ENCODE results near the gene MYOF.

Gene MYOF

DNA sequence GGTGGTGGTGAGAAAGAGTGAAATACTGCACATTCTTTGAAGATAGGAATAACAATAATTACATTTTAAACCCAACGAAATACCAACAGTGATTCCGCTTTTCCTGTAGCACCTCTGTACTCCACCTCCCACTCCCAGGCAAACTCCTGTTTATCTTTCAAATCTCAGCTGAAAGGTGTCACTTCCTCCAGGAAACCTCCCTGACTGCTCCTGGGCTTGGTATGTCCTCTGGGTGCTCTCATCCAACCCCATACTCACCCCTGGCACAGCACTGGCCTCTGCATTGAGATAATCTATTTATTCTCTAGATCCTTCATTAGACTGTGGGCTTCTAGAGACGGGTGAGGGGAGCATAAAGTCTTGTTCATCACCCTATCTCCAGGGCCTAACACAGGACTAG is 148.0 kb downstream of the MYOF start:
- no peak for DNase-seq
- Histone ChIP-seq H2BK120ac (ENCODE audit: low read depth, low read length) (no peak overlapping the region), H2BK5ac (ENCODE audit: low read depth, low read length, poor library complexity, severe bottlenecking) (no peak overlapping the region), H3K9me3 (ENCODE audit: control insufficient read depth, low read length) (no peaks in the 10 kb centered on the region), H4K91ac (ENCODE audit: low read length) (no peak overlapping the region), H3K14ac (ENCODE audit: low read length in 2 of 2) (no peak overlapping the region), H2AFZ (ENCODE audit: low read depth, low read length) (no peak overlapping the region), H3K79me1 (replicated peaks; ENCODE audit: low read length, poor library complexity, severe bottlenecking) (peaks cover 24% of the 10 kb centered on the region), H3K4me1 (ENCODE audit: control insufficient read depth, insufficient read depth, low read depth, low read length) (peaks cover 4% of the 10 kb centered on the region), H2BK15ac (ENCODE audit: low read depth, poor library complexity, severe bottlenecking) (no peak overlapping the region), H2AK5ac (ENCODE audit: low read length, severe bottlenecking) (no peak overlapping the region), H4K8ac (ENCODE audit: low read length) (no peak overlapping the region), H3K4me2 (ENCODE audit: low read length, poor library complexity, severe bottlenecking) (no peak overlapping the region), H3K23ac (ENCODE audit: low read length in 2 of 2) (no peak overlapping the region), H3K9ac (ENCODE audit: low read length) (no peak overlapping the region), H3K27ac (ENCODE audit: low read length, poor library complexity, severe bottlenecking) (no peak overlapping the region), H3K18ac (ENCODE audit: low read depth in 1 of 2, low read length in 2 of 2) (no peak overlapping the region), H3K27me3 (ENCODE audit: control insufficient read depth in 1 of 2, insufficient read depth in 1 of 2, low read length in 2 of 2) (no peaks in the 10 kb centered on the region), H3K4me3 (ENCODE audit: insufficient read depth in 1 of 2, low read depth in 1 of 2, low read length in 2 of 2) (no peak overlapping the region), H2BK12ac (ENCODE audit: low read length in 2 of 2) (no peak overlapping the region), H3K4ac (ENCODE audit: low read depth in 1 of 2, low read length in 2 of 2) (no peak overlapping the region), H3K36me3 (ENCODE audit: control insufficient read depth in 1 of 2, insufficient read depth in 2 of 2, low read depth in 1 of 2, low read length in 2 of 2) (peaks cover 64 to 97% of the 10 kb centered on the region in 2 experiments)
- 78% methylated on average over 3 of the region's 3 CpGs for WGBS

DNA sequence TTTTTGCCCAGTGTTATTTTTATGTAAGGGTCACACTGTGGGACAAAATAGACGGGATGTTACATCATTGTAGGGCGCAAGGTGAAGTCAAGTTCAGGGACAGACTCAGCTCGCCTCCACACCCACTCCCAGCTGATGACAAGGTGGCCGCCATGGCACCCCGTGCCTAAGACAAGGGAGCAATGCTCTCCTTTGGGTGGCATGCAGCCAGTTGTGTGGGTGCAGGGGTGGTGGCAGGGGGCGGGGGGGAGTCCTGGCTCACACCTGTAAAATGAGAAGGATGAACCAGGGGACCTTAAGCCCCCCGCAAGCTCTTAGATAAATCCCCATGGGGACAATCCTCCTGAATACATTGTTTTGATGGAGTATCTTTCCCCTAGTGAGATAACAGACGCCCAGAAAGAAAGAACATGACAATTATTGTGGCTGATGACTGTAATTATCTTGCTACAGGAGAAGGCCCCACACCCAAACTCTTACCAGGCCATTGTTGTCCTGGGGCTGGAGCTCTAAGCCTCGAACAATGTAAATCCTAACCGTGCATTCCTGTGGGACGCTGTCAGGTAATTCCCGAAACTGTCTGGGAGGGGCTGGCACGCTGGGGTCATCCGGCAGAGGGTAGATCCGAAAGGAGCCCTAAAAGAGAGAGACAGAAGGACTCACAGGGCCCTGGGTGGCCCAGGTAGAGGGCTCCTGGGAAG is 148.7 kb downstream of the MYOF start:
- Histone ChIP-seq H2BK120ac (ENCODE audit: low read depth, low read length) (no peak overlapping the region), H2AFZ (ENCODE audit: low read depth, low read length) (no peak overlapping the region), H3K14ac (ENCODE audit: low read length in 2 of 2) (no peak overlapping the region), H2BK12ac (ENCODE audit: low read length in 2 of 2) (no peak overlapping the region), H4K91ac (ENCODE audit: low read length) (no peak overlapping the region), H2AK5ac (ENCODE audit: low read length, severe bottlenecking) (no peak overlapping the region), H2BK15ac (ENCODE audit: low read depth, poor library complexity, severe bottlenecking) (no peak overlapping the region), H2BK5ac (ENCODE audit: low read depth, low read length, poor library complexity, severe bottlenecking) (no peak overlapping the region), H4K8ac (ENCODE audit: low read length) (no peak overlapping the region), H3K27me3 (ENCODE audit: control insufficient read depth in 1 of 2, insufficient read depth in 1 of 2, low read length in 2 of 2) (no peaks in the 10 kb centered on the region), H3K9ac (ENCODE audit: low read length) (no peak overlapping the region), H3K27ac (ENCODE audit: low read length, poor library complexity, severe bottlenecking) (no peak overlapping the region), H3K9me3 (ENCODE audit: control insufficient read depth, low read length) (no peaks in the 10 kb centered on the region), H3K4me2 (ENCODE audit: low read length, poor library complexity, severe bottlenecking) (no peak overlapping the region), H3K23ac (ENCODE audit: low read length in 2 of 2) (no peak overlapping the region), H3K36me3 (ENCODE audit: control insufficient read depth in 1 of 2, insufficient read depth in 2 of 2, low read depth in 1 of 2, low read length in 2 of 2) (peaks cover 67 to 97% of the 10 kb centered on the region in 2 experiments), H3K4me3 (ENCODE audit: insufficient read depth in 1 of 2, low read depth in 1 of 2, low read length in 2 of 2) (no peak overlapping the region), H3K4me1 (ENCODE audit: control insufficient read depth, insufficient read depth, low read depth, low read length) (peaks cover 4% of the 10 kb centered on the region), H3K4ac (ENCODE audit: low read depth in 1 of 2, low read length in 2 of 2) (no peak overlapping the region), H3K18ac (ENCODE audit: low read depth in 1 of 2, low read length in 2 of 2) (no peak overlapping the region), H3K79me1 (replicated peaks; ENCODE audit: low read length, poor library complexity, severe bottlenecking) (peaks cover 28% of the 10 kb centered on the region)
- no peak for DNase-seq
- WGBS = 76% methylated on average over 11 of the region's 15 CpGs

DNA sequence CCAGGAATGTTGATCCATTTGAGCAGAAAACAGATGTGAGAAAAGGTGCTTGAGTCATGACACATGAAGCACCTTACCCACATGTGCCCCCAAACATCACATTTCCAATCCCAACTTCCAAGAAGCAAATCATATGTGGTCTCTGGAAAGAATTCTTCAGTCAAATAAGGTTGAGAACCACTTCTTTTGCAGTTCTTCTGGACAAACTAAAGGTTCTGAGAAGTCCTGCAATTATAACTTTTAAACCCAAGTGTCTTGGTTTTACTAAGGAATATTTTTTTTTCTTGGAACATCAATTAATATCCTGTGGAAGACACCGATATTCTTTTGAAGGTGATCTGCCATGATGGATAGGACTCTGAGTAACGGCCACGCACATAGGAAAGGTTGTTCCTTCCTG is 151.3 kb downstream of the MYOF start:
- Histone ChIP-seq H4K91ac (ENCODE audit: low read length) (no peak overlapping the region), H3K4me3 (ENCODE audit: insufficient read depth in 1 of 2, low read depth in 1 of 2, low read length in 2 of 2) (no peak overlapping the region), H3K18ac (ENCODE audit: low read depth in 1 of 2, low read length in 2 of 2) (no peak overlapping the region), H2AK5ac (ENCODE audit: low read length, severe bottlenecking) (no peak overlapping the region), H2AFZ (ENCODE audit: low read depth, low read length) (no peak overlapping the region), H3K4me2 (ENCODE audit: low read length, poor library complexity, severe bottlenecking) (no peak overlapping the region), H2BK15ac (ENCODE audit: low read depth, poor library complexity, severe bottlenecking) (no peak overlapping the region), H3K4ac (ENCODE audit: low read depth in 1 of 2, low read length in 2 of 2) (no peak overlapping the region), H3K4me1 (ENCODE audit: control insufficient read depth, insufficient read depth, low read depth, low read length) (peaks cover 4% of the 10 kb centered on the region), H2BK12ac (ENCODE audit: low read length in 2 of 2) (no peak overlapping the region), H3K27me3 (ENCODE audit: control insufficient read depth in 1 of 2, insufficient read depth in 1 of 2, low read length in 2 of 2) (no peaks in the 10 kb centered on the region), H3K79me1 (replicated peaks; ENCODE audit: low read length, poor library complexity, severe bottlenecking) (peaks cover 44% of the 10 kb centered on the region), H3K9me3 (ENCODE audit: control insufficient read depth, low read length) (no peaks in the 10 kb centered on the region), H2BK5ac (ENCODE audit: low read depth, low read length, poor library complexity, severe bottlenecking) (no peak overlapping the region), H3K9ac (ENCODE audit: low read length) (no peak overlapping the region), H3K23ac (ENCODE audit: low read length in 2 of 2) (no peak overlapping the region), H2BK120ac (ENCODE audit: low read depth, low read length) (no peak overlapping the region), H3K36me3 (ENCODE audit: control insufficient read depth in 1 of 2, insufficient read depth in 2 of 2, low read depth in 1 of 2, low read length in 2 of 2) (peaks cover 81 to 97% of the 10 kb centered on the region in 2 experiments), H3K27ac (ENCODE audit: low read length, poor library complexity, severe bottlenecking) (no peak overlapping the region), H4K8ac (ENCODE audit: low read length) (no peak overlapping the region), H3K14ac (ENCODE audit: low read length in 2 of 2) (no peak overlapping the region)
- no peak for DNase-seq
- 98% methylated on average over 3 of the region's 3 CpGs for WGBS

DNA sequence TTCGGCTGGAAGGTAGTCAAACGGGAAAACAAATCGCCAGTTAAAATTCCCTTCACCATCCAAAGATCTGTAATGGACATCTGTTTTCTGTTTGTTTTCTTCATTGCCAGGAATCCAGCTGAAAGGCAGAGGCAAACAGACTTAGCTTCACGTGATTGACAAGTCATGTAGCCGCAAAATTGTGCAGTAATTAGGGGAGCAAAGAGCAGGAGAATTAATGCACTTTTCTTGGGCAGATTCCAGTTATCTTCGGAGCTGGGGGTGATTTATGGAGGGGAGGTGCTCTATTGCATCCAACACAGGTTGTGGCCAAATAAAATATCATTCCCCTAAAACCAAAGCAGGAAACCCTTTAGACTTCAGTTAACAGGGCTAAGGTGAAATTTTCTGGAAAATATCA is 162.2 kb downstream of the MYOF start:
- no peak overlapping the region for H3K18ac ChIP-seq (ENCODE audit: low read depth in 1 of 2, low read length in 2 of 2)
- H2AK5ac ChIP-seq (ENCODE audit: low read length, severe bottlenecking) = no peak overlapping the region
- no peak overlapping the region for H2BK12ac ChIP-seq (ENCODE audit: low read length in 2 of 2)
- no peak overlapping the region for H3K27ac ChIP-seq (ENCODE audit: low read length, poor library complexity, severe bottlenecking)
- no peak overlapping the region for H2AFZ ChIP-seq (ENCODE audit: low read depth, low read length)
- no peak overlapping the region for H3K4ac ChIP-seq (ENCODE audit: low read depth in 1 of 2, low read length in 2 of 2)
- no peak for DNase-seq
- H3K79me1 ChIP-seq (replicated peaks; ENCODE audit: low read length, poor library complexity, severe bottlenecking) = peaks cover 24% of the 10 kb centered on the region
- no peak overlapping the region for H3K23ac ChIP-seq (ENCODE audit: low read length in 2 of 2)
- H2BK5ac ChIP-seq (ENCODE audit: low read depth, low read length, poor library complexity, severe bottlenecking) = no peak overlapping the region
- H3K14ac ChIP-seq (ENCODE audit: low read length in 2 of 2) = no peak overlapping the region
- peaks cover 6% of the 10 kb centered on the region for H3K4me1 ChIP-seq (ENCODE audit: control insufficient read depth, insufficient read depth, low read depth, low read length)
- no peak overlapping the region for H3K4me3 ChIP-seq (ENCODE audit: insufficient read depth in 1 of 2, low read depth in 1 of 2, low read length in 2 of 2)
- no peak overlapping the region for H3K4me2 ChIP-seq (ENCODE audit: low read length, poor library complexity, severe bottlenecking)
- peak overlapping the region; percentile 45 for H3K9ac ChIP-seq (ENCODE audit: low read length)
- no peak overlapping the region for H2BK120ac ChIP-seq (ENCODE audit: low read depth, low read length)
- H3K27me3 ChIP-seq (ENCODE audit: control insufficient read depth in 1 of 2, insufficient read depth in 1 of 2, low read length in 2 of 2) = no peaks in the 10 kb centered on the region
- no peak overlapping the region for H2BK15ac ChIP-seq (ENCODE audit: low read depth, poor library complexity, severe bottlenecking)
- H4K8ac ChIP-seq (ENCODE audit: low read length) = no peak overlapping the region
- WGBS = 79% methylated on average over 5 of the region's 6 CpGs
- H4K91ac ChIP-seq (ENCODE audit: low read length) = no peak overlapping the region
- no peaks in the 10 kb centered on the region for H3K9me3 ChIP-seq (ENCODE audit: control insufficient read depth, low read length)
- peaks cover 60 to 98% of the 10 kb centered on the region in 2 experiments for H3K36me3 ChIP-seq (ENCODE audit: control insufficient read depth in 1 of 2, insufficient read depth in 2 of 2, low read depth in 1 of 2, low read length in 2 of 2)
